Muscle of arm (tissue), 14 donors: Measurements from ENCODE around the gene DMAP1. TPM values are rescaled to one million over a fixed set of nuclear protein-coding genes. Genes with fewer than 3 reads are reported as not detected.
"Not testable (repeated sequence)": the region's sequence is repeated elsewhere in the genome, so short reads cannot be mapped to it uniquely, and the experiment has no call there.

Source experiments
- DNase-seq: peaks from one replicate; pipeline ENCODE4 v3.0.0-alpha.2; 2013
- long read RNA-seq, 11 donors: transcript quantifications; one replicate each; lab custom pipeline, GENCODE V29; 2026
- polyA plus RNA-seq, 12 donors: library from polyadenylated mRNA; unstranded; fragments of 120-200 nt; gene quantifications; one replicate each; pipeline ENCODE4 v1.2.1, GENCODE V29; 2013; ENCODE audit not compliant: insufficient read length in 12 of 12

DMAP1 gene
- 10 to 100 TPM in 11 of 12 donors, not detected in 1; 27.7 to 50.8 (median 36.8) TPM for polyA plus RNA-seq
- long read RNA-seq, donor 1, full-length matches to known transcripts, result 7 of 52 reads
- long read RNA-seq, donor 1, partial matches to known transcripts, result 40 of 52 reads
- long read RNA-seq, donor 1, other reads (novel, unspliced or antisense), result 5 of 52 reads
- long read RNA-seq, donor 2, full-length matches to known transcripts, result 11 of 42 reads
- long read RNA-seq, donor 2, partial matches to known transcripts, result 31 of 42 reads
- long read RNA-seq, donor 2, other reads (novel, unspliced or antisense), result 0 of 42 reads
- long read RNA-seq, donor 3, transcript DMAP1-201 (11 exons, 1,552 nt), result major isoform, 5 of 20 reads
- long read RNA-seq, donor 3, partial matches to known transcripts, result 14 of 20 reads
- long read RNA-seq, donor 3, other reads (novel, unspliced or antisense), result 0 of 20 reads
- long read RNA-seq, donor 4, partial matches to known transcripts, result 10 of 14 reads
- long read RNA-seq, donor 4, other reads (novel, unspliced or antisense), result 0 of 14 reads
- long read RNA-seq, donor 5, full-length matches to known transcripts, result 11 of 100 reads
- long read RNA-seq, donor 5, partial matches to known transcripts, result 76 of 100 reads
- long read RNA-seq, donor 5, other reads (novel, unspliced or antisense), result 13 of 100 reads
- long read RNA-seq, donor 6, full-length matches to known transcripts, result 3 of 8 reads
- long read RNA-seq, donor 6, partial matches to known transcripts, result 5 of 8 reads
- long read RNA-seq, donor 6, other reads (novel, unspliced or antisense), result 0 of 8 reads
- long read RNA-seq, donor 7, partial matches to known transcripts, result 5 of 6 reads
- long read RNA-seq, donor 7, other reads (novel, unspliced or antisense), result 0 of 6 reads
- long read RNA-seq, donor 8, full-length matches to known transcripts, result 10 of 58 reads
- long read RNA-seq, donor 8, partial matches to known transcripts, result 39 of 58 reads
- long read RNA-seq, donor 8, other reads (novel, unspliced or antisense), result 9 of 58 reads
- long read RNA-seq, donor 9, full-length matches to known transcripts, result 10 of 32 reads
- long read RNA-seq, donor 9, partial matches to known transcripts, result 22 of 32 reads
- long read RNA-seq, donor 9, other reads (novel, unspliced or antisense), result 0 of 32 reads
- long read RNA-seq, donor 10, partial matches to known transcripts, result 35 of 49 reads
- long read RNA-seq, donor 10, other reads (novel, unspliced or antisense), result 8 of 49 reads
- long read RNA-seq, donor 11, partial matches to known transcripts, result 31 of 49 reads
- long read RNA-seq, donor 11, other reads (novel, unspliced or antisense), result 16 of 49 reads

GRCh38 chr1:44213222-44214112 is at the start of gene DMAP1:
Gene DMAP1 (plus strand): TSS chr1:44213471. CDS start chr1:44213754, 283 bp downstream.
- DNase-seq, result peak; percentile 87

- no peak for DNase-seq
Measured at GRCh38 chr1:44168520-44169098, 44.7 kb upstream of the DMAP1 start.

- no peak for DNase-seq
Measured at GRCh38 chr1:44170281-44170823, 42.9 kb upstream of the DMAP1 start.

GRCh38 chr1:44174630-44175029 is 38.6 kb upstream of the DMAP1 start:
- no peak for DNase-seq

- DNase-seq, result no peak
Measured at GRCh38 chr1:44200336-44200735, 12.9 kb upstream of the DMAP1 start.

GRCh38 chr1:44206545-44206944 is 6.7 kb upstream of the DMAP1 start:
- not testable (repeated sequence) for DNase-seq

- no peak for DNase-seq
Measured at GRCh38 chr1:44208226-44208625, 5.0 kb upstream of the DMAP1 start.

- DNase-seq, result no peak
Measured at GRCh38 chr1:44210595-44210994, 2.7 kb upstream of the DMAP1 start.

- no peak for DNase-seq
Measured at GRCh38 chr1:44212355-44213221, 683 bp upstream of the DMAP1 start.

- peak; percentile 66 for DNase-seq
Measured at GRCh38 chr1:44217809-44218410, 4.6 kb downstream of the DMAP1 start.

- DNase-seq, result no peak
Measured at GRCh38 chr1:44218503-44219300, 5.4 kb downstream of the DMAP1 start.

GRCh38 chr1:44219301-44219626 is 6.0 kb downstream of the DMAP1 start:
- no peak for DNase-seq

GRCh38 chr1:44220001-44220751 is 6.9 kb downstream of the DMAP1 start:
- DNase-seq, result no peak

- DNase-seq, result no peak
Measured at GRCh38 chr1:44220755-44221154, 7.5 kb downstream of the DMAP1 start.

- no peak for DNase-seq
Measured at GRCh38 chr1:44221769-44222168, 8.5 kb downstream of the DMAP1 start.

GRCh38 chr1:44222397-44223186 is 9.3 kb downstream of the DMAP1 start:
- no peak for DNase-seq
